ENCODE results near the gene ENOX1.

ENOX1 gene

DNA sequence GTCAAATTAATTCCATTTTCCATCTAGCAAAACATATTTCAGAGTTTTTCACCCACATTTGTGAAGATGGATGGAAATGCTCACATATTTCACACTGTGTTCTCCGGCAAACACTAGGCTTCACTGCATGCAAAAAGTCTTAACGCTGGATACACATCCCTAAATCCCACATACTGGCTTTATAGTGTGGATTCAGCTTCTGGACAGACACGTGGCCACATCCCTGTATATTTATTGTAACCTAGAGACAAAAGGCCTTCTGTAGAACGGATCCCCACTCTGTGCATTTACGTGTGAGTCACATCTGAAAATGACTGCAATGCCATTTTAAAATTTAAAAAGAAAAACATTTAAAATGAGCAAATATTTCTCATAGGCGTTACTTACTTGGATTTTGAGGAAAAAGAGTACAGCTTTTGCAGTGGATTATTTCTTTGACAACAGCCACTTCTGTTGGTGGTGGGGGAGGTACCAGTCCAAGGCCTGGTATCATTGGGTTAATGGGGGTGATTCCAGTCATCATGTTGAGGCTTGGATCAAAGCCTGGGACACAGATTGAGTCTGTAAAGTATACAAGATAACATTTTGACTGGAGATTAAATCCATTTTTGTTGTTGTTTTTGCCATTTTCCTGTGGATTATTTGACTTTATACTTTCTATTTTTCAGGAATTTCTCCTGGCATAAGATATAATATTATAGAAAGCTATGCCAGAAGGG is 425.7 kb downstream of the ENOX1 start:
- no peak overlapping the region for H3K4me3 ChIP-seq (ENCODE audit: control insufficient read depth, low read depth, low read length)
- no peak for DNase-seq (ENCODE audit: low read depth)
- TF ChIP-seq, protein P1, sequence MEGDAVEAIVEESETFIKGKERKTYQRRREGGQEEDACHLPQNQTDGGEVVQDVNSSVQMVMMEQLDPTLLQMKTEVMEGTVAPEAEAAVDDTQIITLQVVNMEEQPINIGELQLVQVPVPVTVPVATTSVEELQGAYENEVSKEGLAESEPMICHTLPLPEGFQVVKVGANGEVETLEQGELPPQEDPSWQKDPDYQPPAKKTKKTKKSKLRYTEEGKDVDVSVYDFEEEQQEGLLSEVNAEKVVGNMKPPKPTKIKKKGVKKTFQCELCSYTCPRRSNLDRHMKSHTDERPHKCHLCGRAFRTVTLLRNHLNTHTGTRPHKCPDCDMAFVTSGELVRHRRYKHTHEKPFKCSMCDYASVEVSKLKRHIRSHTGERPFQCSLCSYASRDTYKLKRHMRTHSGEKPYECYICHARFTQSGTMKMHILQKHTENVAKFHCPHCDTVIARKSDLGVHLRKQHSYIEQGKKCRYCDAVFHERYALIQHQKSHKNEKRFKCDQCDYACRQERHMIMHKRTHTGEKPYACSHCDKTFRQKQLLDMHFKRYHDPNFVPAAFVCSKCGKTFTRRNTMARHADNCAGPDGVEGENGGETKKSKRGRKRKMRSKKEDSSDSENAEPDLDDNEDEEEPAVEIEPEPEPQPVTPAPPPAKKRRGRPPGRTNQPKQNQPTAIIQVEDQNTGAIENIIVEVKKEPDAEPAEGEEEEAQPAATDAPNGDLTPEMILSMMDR (conservative IDR thresholded peaks at IDR 0.05; ENCODE audit: control insufficient read depth, insufficient read depth, low read depth, low read length), result no peak

DNA sequence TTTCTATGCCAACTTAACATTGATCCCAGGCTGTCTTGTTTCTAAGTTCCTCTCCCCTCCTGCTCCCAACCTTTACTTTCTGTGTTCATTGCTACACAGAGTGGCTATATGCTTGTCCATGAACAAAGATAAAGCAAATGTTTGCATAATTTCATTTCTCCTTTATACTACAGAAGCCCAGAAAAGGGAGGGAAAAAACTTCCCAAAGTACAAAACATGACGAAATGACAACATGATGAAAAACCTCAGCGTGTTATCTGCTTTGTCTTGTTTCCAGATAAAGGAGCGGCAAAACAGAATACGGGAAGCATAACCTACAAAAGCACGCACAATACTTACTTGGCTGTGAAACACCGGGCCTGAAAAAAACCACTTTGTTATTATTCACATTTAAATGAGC is 426.6 kb downstream of the ENOX1 start:
- H3K4me3 ChIP-seq (ENCODE audit: control insufficient read depth, low read depth, low read length), result no peak overlapping the region
- TF ChIP-seq, protein P1 (conservative IDR thresholded peaks at IDR 0.05; ENCODE audit: control insufficient read depth, insufficient read depth, low read depth, low read length), result no peak
- no peak for DNase-seq (ENCODE audit: low read depth)

GRCh38 chr13:43359536-43359935 is 427.2 kb downstream of the ENOX1 start:
- no peak overlapping the region for H3K4me3 ChIP-seq (ENCODE audit: control insufficient read depth, low read depth, low read length)
- TF ChIP-seq, protein P1 (conservative IDR thresholded peaks at IDR 0.05; ENCODE audit: control insufficient read depth, insufficient read depth, low read depth, low read length), result no peak
- no peak for DNase-seq (ENCODE audit: low read depth)

- TF ChIP-seq, protein P1 (conservative IDR thresholded peaks at IDR 0.05; ENCODE audit: control insufficient read depth, insufficient read depth, low read depth, low read length), result no peak
- no peak overlapping the region for H3K4me3 ChIP-seq (ENCODE audit: control insufficient read depth, low read depth, low read length)
- no peak for DNase-seq (ENCODE audit: low read depth)
Observed at GRCh38 chr13:43357564-43357963, 429.2 kb downstream of the ENOX1 start.

DNA sequence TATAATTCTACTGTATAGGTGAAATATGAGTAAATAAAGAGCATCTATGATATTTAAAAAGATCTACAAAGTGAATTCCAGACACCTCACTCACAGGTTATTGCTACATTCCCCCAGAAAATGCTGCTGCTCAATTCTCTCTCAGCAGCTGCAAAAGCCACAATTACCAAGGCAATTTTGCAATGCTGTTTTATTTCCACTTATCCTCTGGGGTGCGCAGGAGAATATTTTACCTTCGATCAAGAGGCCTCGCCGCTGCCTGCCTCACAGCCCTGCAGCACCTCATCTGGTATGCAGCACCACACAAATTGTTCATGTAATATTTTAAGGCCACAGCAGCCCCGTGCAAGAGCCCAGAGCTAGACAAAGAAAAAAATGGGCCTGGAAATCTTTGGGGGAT is 430.2 kb downstream of the ENOX1 start:
- TF ChIP-seq, protein P1 (conservative IDR thresholded peaks at IDR 0.05; ENCODE audit: control insufficient read depth, insufficient read depth, low read depth, low read length), result no peak
- peak; percentile 7 for DNase-seq (ENCODE audit: low read depth)
- no peak overlapping the region for H3K4me3 ChIP-seq (ENCODE audit: control insufficient read depth, low read depth, low read length)

- H3K4me3 ChIP-seq (ENCODE audit: control insufficient read depth, low read depth, low read length), result no peak overlapping the region
- no peak for DNase-seq (ENCODE audit: low read depth)
- TF ChIP-seq, protein P1 (conservative IDR thresholded peaks at IDR 0.05; ENCODE audit: control insufficient read depth, insufficient read depth, low read depth, low read length), result no peak
Observed at GRCh38 chr13:43355774-43356173, 431.0 kb downstream of the ENOX1 start.

All from fibroblast of mammary gland (primary cell).